ENCODE results near the gene CAAP1.

The CAAP1 gene

DNA sequence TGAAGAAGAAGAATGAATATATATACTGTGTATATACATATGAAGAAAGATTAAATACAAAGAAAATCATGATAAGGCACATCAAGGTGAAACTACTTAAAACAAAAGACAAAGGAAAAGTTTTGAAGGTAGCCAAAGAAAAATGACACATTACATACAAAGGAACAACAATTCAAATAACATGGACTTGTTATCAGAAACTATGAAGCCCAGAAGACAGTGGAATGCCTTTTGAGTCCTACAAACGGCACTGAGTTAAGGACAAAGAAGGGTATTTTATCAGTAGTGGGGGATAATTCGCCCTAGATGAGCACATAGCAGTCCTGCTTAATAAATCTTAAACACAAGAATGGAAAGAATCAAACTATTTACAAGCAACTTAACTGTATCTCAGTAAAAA is 77.8 kb downstream of the CAAP1 start:
- Histone ChIP-seq H3K27me3 (no peaks in the 10 kb centered on the region; the same call in 1 of the 2 replicates), H3K4me1 (no peaks in the 10 kb centered on the region), H3K9me3 (no peaks in the 10 kb centered on the region), H3K36me3 (no peaks in the 10 kb centered on the region), H3K4me3 (ENCODE audit: low read depth, low read length) (no peak overlapping the region)
- no peak for DNase-seq
- TF ChIP-seq, protein P1, sequence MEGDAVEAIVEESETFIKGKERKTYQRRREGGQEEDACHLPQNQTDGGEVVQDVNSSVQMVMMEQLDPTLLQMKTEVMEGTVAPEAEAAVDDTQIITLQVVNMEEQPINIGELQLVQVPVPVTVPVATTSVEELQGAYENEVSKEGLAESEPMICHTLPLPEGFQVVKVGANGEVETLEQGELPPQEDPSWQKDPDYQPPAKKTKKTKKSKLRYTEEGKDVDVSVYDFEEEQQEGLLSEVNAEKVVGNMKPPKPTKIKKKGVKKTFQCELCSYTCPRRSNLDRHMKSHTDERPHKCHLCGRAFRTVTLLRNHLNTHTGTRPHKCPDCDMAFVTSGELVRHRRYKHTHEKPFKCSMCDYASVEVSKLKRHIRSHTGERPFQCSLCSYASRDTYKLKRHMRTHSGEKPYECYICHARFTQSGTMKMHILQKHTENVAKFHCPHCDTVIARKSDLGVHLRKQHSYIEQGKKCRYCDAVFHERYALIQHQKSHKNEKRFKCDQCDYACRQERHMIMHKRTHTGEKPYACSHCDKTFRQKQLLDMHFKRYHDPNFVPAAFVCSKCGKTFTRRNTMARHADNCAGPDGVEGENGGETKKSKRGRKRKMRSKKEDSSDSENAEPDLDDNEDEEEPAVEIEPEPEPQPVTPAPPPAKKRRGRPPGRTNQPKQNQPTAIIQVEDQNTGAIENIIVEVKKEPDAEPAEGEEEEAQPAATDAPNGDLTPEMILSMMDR (IDR thresholded peaks at IDR 0.05; ENCODE audit: low read depth, low read length): no peak

DNA sequence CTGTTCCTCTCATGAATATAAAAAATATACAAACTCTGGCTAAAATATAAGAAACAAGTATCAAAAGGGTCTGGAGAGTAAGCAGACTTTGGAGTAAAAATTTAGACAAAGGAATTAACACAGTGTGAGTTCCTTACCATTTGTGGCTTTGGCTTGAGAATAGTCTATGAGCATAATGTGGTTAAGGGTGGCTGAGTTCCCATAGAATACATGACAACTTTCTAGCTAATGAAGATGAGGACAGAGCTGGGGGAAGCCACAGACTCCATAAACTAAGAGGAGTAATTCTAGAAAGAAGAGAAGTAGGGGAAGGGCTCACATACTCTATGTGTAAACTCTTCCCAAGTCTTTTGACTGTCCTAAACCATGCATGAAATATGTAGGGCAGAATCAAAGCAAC is 79.4 kb downstream of the CAAP1 start:
- no peak for DNase-seq
- no peaks in the 10 kb centered on the region for H3K36me3 ChIP-seq
- H3K4me3 ChIP-seq (ENCODE audit: low read depth, low read length): no peak overlapping the region
- no peaks in the 10 kb centered on the region for H3K4me1 ChIP-seq
- TF ChIP-seq, protein P1 (IDR thresholded peaks at IDR 0.05; ENCODE audit: low read depth, low read length): no peak
- no peaks in the 10 kb centered on the region for H3K9me3 ChIP-seq
- no peaks in the 10 kb centered on the region; the same call in 1 of the 2 replicates for H3K27me3 ChIP-seq

DNA sequence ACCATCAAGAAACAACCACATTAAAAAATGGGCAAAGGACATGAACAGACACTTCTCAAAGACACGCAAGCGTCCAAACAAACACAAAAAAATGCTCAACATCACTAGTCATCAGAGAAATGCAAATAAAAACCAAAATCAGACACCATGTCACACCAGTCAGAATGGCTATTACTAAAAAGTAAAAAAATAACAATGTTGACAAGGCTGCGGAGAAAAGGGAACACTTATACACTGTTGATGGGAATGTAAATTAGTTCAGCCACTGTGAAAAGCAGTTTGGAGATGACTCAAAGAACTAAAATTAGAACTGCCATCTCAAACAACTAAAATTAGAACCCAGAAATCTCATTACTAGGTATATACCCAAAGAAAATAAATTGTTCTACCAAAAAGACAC is 80.4 kb downstream of the CAAP1 start:
- Histone ChIP-seq H3K27me3 (no peaks in the 10 kb centered on the region; the same call in 1 of the 2 replicates), H3K9me3 (no peaks in the 10 kb centered on the region), H3K36me3 (no peaks in the 10 kb centered on the region), H3K4me1 (no peaks in the 10 kb centered on the region), H3K4me3 (ENCODE audit: low read depth, low read length) (no peak overlapping the region)
- TF ChIP-seq, protein P1 (IDR thresholded peaks at IDR 0.05; ENCODE audit: low read depth, low read length): no peak
- no peak for DNase-seq

DNA sequence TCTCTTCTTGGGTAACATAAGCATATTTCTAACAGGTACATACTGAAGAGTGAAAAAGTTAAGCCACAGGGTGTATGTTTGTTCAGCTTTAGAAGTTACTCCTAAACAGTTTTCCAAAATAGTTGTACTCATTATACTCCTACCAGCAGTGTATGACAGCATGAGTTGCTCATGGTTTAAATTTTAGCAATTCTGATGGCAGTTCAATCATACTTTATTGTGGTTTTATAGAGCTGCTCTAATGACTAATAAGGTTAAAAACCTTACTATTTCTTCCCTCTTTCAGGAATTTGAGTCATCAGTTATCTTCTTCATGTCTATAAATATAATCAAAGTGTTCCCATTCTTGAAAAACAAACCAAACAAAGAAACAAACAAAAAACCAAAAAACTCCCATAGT is 81.5 kb downstream of the CAAP1 start:
- Histone ChIP-seq H3K4me3 (ENCODE audit: low read depth, low read length) (no peak overlapping the region), H3K9me3 (no peaks in the 10 kb centered on the region), H3K4me1 (no peaks in the 10 kb centered on the region), H3K27me3 (no peaks in the 10 kb centered on the region; the same call in 1 of the 2 replicates), H3K36me3 (no peaks in the 10 kb centered on the region)
- TF ChIP-seq, protein P1 (IDR thresholded peaks at IDR 0.05; ENCODE audit: low read depth, low read length): no peak
- DNase-seq: no peak

DNA sequence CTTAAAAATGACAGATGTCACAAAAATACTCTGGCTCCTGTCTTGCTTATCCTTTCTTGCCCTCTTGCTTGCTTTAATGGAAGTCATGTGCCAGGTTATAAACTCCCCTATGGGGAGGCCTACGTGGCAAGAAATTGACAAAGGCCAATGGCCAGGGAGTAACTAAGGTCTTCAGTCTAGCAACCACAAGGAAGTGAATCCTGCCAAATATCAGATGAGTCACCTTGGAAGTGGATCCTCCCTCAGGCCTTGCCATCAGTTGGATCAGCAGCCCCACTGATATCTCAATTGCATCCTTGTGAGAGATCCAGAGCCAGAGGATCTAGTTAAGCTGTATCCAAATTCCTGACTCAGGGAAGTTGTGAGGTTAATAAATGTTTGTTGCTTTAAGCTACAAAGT is 82.8 kb downstream of the CAAP1 start:
- TF ChIP-seq, protein P1 (IDR thresholded peaks at IDR 0.05; ENCODE audit: low read depth, low read length): no peak
- Histone ChIP-seq H3K27me3 (no peaks in the 10 kb centered on the region; the same call in 1 of the 2 replicates), H3K9me3 (no peaks in the 10 kb centered on the region), H3K4me1 (no peaks in the 10 kb centered on the region), H3K4me3 (ENCODE audit: low read depth, low read length) (no peak overlapping the region), H3K36me3 (no peaks in the 10 kb centered on the region)
- DNase-seq: no peak

DNA sequence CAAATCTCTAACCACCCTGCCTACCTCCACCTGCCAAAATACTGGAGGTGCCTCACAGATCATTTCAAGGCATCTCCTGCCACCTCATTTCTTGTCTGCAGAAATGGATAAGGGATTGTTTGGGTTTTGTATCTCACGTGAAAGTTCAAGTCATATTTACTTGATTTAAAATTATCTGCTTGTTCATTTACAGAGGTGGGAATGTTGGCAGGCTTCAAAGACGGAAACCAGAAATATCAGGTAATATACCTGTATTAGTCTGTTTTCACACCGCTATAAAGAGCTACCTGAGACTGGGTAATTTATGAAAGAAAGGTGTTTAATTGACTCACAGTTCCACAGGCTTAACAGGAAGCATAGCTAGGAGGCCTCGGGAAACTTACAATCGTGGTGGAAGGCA is 85.4 kb downstream of the CAAP1 start:
- H3K4me1 ChIP-seq: no peaks in the 10 kb centered on the region
- no peaks in the 10 kb centered on the region for H3K36me3 ChIP-seq
- TF ChIP-seq, protein P1 (IDR thresholded peaks at IDR 0.05; ENCODE audit: low read depth, low read length): no peak
- DNase-seq: no peak
- H3K9me3 ChIP-seq: no peaks in the 10 kb centered on the region
- no peak overlapping the region for H3K4me3 ChIP-seq (ENCODE audit: low read depth, low read length)
- no peaks in the 10 kb centered on the region; the same call in 1 of the 2 replicates for H3K27me3 ChIP-seq
